Measurements from ENCODE around the gene MAN1C1.

The MAN1C1 gene

GRCh38 chr1:25616095-25616986 lies at the start of gene MAN1C1:
TSS of gene MAN1C1 (plus strand) at chr1:25616791. CDS start at chr1:25617798, 1,007 bp downstream.
- peak; percentile 88 for DNase-seq (ENCODE audit: low read depth)

- DNase-seq (ENCODE audit: low read depth) = no peak
These were observed 48.9 kb upstream of the MAN1C1 start for GRCh38 chr1:25567710-25568089.

DNA sequence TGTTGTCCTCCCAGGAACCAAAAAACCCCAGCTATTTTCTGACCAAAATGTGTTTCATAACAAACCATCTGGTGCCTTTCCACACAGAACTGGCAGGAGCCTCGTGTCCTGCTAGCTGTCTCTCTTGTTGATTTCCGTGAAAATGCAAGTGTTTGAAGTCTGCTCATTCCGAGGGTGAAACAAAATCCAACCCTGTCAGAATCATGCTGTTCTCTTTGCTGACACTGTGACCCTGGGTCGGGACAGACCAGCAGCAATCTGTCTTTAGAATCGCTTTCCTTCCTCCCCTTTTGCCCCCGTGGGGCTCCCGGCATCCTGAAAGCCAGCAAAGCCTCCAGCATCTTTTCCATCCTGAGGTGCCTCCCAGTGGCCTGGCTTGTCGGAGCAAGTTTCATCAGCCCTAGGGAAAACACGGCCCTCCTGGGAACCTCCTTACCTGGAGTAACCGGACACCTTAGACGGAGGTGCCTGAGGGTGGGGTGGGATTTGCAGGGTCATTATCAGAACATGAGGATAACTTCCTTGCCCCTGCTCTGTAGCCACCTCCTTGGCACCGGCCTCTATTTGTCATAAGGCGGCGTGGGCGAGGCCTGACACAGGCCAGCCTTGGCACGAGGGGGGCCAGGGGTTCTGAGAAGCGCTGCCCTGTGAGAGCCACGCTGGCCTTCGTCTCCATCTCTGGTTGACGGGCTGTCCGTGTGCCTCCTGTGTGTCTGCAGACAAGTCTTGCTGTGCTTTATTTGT lies 48.3 kb upstream of the MAN1C1 start:
- peak; percentile 78 for DNase-seq (ENCODE audit: low read depth)

- peak; percentile 96 for DNase-seq (ENCODE audit: low read depth)
These were observed 47.6 kb upstream of the MAN1C1 start for GRCh38 chr1:25568834-25569596.

DNA sequence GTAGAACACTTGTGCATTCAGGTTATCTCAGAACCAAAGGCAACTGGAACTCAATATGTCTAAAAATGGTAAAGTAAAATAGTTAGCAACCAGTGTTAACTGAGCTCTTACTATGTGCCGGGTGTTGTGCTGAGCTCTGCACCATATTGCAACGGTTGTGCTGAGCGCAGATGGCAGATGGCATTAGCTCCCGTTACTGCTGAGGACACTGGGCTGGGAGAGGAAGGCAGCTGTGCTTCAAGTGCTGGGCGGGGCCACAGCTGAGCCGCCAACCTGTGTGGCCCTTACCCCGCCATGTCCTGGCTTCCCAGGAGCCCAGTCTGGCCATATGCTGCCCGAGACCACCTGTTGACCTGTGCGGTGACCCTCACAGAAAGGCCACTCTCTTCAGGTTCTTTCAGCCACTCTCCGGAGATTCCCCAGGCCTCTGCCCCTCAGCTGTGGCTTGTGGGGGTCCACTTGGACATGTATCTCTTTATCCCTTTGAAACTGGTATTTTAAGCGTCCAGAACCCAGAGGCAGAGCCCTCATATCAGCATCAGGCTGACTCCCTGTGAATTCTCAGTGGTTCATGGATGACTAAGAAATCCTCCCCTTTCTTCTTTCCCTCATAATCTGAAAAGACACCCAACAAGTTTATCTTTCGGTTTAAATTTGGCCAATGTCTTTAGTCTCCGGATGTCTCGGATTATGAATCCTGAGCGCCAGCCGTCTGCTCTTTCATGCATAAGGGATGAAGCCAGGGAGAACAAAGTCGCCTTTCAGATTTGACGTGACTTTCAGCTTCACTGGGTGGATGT lies 46.8 kb upstream of the MAN1C1 start:
- peak; percentile 19 for DNase-seq (ENCODE audit: low read depth)

GRCh38 chr1:25570798-25571521 lies 45.6 kb upstream of the MAN1C1 start:
- DNase-seq (ENCODE audit: low read depth) = no peak

DNA sequence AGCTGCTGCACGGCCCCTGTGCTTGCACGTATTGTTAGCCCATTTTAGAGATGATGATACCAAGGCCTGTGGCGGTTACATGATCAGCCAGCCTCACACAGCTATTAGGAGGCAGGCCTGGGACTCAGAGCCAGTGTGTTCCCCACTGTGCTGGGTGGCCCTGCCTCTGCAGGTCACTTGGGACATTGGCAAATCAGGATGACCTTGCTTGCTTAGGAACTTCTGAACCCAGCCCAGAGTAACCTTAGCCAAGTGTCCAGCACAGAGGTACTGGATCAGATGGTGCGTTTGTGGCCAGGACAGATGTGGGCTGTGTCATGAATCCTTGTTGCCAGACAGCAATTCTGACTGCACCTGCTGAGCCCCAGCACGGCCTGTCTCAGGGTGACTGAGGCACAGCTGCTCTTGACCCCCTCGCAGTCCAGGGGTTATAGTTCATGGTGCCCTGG lies 45.0 kb upstream of the MAN1C1 start:
- no peak for DNase-seq (ENCODE audit: low read depth)

DNA sequence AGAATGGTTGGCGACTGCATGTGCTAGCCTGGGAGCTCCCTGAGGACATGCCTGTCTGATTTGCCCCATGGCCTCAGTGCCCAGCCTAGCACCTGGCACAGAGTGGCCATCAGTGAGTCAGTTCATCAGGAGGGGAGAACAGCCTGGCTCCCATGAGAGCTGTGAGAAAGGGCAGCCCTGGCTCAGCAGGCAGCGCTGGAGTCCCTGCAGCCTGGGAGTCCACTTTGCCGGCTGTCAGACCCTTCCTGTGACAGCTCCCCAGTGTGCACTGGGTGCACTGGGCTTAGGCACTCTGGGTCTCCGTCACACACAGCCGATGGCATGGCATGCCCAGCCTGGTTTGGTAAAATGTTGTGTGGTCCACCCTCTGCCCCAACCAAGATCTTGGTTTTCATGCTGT lies 44.5 kb upstream of the MAN1C1 start:
- no peak for DNase-seq (ENCODE audit: low read depth)

- DNase-seq (ENCODE audit: low read depth) = peak; percentile 72
These were observed 43.6 kb upstream of the MAN1C1 start for GRCh38 chr1:25572708-25573590.

DNA sequence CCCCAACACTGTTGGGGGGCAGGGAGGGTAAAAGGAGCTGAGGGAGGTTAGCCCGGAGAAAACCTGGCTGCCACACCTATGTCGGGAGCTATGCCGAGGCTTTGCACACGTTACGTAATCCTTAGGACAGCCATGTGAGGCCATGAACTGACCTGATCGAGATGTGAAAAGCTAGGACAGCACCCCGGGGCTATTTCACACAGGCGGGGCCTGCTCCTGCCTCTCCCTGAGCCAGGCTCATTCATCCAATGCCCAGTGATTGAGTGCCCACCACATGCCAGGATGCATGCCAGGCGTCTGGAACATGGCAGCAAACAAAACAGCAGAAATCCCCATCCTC lies 43.0 kb upstream of the MAN1C1 start:
- DNase-seq (ENCODE audit: low read depth) = no peak

DNA sequence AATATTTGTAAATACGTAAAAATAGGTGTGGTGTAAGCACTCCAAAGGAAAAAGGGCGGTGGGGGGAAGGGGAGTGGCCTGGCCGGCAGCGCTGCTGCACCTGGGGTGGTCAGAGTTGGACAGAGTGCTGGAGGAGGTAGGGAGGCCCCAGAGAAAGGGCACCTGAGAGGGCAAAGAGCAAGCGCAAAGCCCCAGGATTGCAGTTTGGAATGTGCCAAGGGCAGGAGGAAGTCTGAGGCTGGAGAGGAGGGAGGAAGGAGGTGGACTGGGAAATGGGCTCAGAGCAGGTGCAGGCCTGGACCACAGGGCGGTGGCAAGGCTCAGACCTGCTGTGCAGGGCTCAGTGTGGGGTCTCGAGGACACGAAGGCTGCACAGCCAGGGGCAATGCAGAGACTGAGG lies 42.6 kb upstream of the MAN1C1 start:
- DNase-seq (ENCODE audit: low read depth) = no peak

GRCh38 chr1:25575191-25575590 lies 41.4 kb upstream of the MAN1C1 start:
- DNase-seq (ENCODE audit: low read depth) = no peak

DNA sequence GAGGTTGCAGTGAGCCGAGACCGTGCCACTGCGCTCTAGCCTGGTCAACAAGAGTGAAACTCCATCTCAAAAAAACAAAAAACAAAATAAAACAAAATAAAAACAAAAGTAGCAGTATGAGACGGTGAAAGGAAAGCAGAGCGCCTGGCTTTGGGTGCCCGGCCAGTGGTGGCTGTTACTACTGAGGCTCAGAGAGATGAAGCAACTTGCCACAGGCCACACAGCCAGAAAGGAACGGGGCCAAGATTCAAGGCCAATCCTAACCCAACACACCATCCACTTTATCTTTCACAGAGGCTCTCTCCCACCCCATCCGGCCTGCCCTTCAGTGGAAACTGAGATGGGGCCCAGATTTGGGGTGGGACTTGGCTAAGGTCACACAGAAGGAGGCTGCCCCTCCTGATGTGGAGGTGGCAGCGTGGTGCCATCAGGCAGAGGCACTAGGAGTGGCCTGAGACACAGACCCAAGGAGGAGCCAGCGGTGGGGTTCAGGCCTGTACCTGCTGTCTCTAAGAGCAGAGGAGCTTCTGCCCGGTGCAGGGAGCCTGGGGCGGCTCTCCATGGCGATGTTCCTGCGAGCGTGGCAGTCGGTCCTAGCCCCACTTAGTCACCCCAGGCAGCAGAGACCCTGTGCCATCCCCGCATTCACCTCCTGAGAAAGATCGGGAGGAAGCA lies 40.0 kb upstream of the MAN1C1 start:
- DNase-seq (ENCODE audit: low read depth) = no peak

DNA sequence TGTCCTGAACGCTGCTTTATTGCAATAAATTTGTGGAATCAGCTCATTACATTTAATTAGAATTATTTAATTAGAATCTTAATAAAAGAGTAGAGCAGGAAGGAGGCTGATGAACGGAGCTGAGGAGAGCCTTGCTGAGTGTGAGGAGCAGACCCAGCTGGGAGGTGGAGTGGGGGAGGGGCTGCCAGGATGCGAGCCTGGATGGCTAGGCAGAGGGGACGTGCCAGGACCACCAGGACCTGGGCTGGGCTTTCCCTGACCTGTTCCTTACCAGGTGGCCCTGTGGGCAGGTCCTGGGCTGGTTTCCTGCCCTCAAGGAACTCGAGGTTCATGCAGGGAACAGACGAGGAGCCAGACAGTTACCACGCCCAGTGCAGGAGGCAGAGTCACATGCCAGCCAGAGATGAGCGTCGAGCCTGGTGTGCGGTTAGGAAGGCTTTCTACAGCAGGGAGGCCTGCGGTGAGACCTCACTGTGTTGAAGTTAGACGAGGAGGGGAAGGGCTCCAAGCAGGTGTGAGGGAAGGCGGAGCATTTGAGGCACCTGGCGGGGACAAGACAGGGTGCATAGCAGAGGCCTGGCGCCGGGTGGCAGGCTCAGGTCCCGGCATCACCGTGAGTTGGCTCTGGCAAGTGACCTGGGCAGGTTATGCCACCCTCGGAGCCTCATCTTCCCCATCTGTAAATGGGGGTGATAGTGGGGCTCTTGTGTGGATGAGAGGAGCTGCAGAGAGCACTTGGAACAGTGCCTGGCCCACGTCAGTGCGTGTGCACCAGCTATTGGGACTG lies 39.3 kb upstream of the MAN1C1 start:
- DNase-seq (ENCODE audit: low read depth) = no peak

GRCh38 chr1:25579292-25580252 lies 37.0 kb upstream of the MAN1C1 start:
- no peak for DNase-seq (ENCODE audit: low read depth)

- DNase-seq (ENCODE audit: low read depth) = no peak
These were observed 35.7 kb upstream of the MAN1C1 start for GRCh38 chr1:25580927-25581326.

DNA sequence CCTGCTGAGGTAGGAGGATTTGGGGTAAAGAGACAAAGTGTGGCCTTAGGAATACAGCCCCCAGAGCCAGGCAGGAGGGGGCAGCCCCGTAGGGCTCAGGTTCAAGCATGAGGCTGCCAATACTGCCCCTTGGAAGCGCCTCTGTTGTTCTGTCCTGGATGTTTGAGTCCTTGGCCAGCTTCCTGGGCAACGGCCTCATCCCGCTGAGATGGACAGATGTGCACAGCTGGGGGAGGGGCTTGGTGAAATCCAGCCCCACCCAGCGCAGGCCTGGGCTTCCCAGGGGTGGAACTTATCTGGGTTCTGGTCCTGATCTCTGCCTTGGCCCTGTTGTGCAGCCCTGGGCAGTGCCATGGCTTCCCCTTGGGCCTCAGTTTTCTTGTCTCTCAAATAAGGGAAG lies 34.8 kb upstream of the MAN1C1 start:
- DNase-seq (ENCODE audit: low read depth) = no peak

Measured in ELR (cell line).